HPDE6-E6E7 (cell line): ENCODE results near the gene NHSL1.
A peak's percentile ranks its signal among the peaks of the same experiment; 100 is the strongest.

Source experiments
- DNase-seq: peaks from one replicate; pipeline ENCODE4 v3.0.0; 2011; ENCODE audit warnings: missing footprints; ENCODE audit errors: extremely low spot score

NHSL1 gene

GRCh38 chr6:138499303-138500018 is at the start of gene NHSL1:
Gene NHSL1, minus strand, starts transcription at chr6:138499494. Its CDS starts 204 bp downstream, at chr6:138499290.
- DNase-seq: no peak

- peak; percentile 4 for DNase-seq
Measured at GRCh38 chr6:138546733-138547185, 47.5 kb upstream of the NHSL1 start.

DNA sequence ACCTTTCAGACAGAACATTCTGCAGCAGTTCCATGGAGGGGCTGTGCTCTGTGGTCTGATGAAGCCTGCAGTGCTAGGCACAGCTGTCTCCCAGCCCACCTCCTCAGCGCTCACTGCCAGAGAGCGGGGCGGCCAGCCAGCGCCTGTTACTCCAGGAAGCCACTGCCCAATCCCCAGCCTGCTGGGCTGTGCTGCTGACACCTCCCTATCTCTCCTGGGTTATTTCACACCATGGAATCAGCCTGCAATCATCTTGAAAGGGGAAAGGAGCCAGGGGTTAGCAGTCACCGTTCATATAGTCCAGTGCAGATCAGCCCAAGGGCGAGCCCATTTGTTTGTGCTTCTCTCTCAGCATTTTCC is 46.3 kb upstream of the NHSL1 start:
- no peak for DNase-seq

DNA sequence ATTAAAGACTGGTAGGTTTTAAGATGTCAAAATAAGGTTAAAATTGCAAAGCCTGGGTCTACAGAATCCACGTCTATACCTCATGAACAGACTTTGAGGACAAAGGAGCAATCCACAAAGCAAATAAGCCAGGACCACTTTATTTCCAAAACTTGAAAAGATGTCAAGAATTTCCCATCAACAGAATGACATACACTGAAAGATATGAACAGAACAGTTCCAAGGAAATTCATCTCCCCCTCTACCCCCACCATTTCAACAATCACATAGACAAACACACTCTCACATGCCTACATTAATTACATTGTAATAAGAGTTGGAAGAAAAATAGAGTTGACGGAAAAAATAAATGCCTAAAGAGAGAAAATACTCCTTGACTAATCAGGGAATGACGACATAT is 45.2 kb upstream of the NHSL1 start:
- DNase-seq: no peak

DNA sequence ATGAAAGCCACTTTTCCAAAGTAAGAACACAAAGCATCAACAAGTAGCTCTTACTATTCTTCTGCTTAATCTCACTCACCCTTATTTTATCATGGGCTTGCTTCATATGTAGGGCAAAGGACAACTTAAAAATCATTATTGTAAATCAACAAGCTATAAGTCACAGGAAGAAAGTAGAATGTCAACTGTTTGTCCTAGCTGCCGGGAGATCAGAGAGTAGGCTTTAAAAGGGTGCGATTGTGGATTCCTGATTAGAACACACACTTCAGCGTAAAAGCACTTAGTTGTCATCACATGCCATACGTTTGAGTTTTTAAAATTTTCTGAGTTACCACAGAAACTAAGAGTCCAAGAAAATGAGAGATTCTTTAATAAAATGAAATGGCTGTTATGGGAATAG is 44.4 kb upstream of the NHSL1 start:
- no peak for DNase-seq

DNA sequence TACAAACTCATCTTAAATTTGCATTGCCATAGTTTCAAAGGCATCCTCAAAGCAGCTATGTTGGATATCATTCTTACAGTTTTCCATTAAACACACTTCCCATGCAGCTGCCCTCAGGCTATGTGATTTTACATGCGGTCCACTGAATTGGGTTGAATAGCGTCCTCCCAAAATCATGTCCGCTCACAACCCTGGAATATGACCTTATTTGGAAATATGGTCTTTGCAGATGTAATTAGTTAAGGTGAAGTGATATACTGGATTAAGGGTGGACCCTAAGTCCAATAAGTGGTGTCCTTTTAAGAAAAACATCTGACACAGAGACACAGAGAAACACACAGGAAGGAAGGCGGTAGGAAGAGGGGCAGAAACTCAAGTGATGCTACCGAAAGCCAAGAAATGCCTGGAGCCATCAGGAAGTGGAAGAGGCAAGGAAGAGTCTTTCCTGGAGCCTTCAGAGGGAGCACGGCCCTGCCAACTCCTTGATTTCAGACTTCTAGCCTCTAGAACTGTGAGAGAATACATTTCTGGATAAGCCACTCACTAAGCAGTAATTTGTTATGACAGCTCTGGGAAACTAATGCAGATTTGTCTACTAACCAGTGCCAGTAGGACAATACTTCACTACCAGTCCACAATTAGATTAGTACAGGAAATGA is 42.7 kb upstream of the NHSL1 start:
- DNase-seq: no peak

DNA sequence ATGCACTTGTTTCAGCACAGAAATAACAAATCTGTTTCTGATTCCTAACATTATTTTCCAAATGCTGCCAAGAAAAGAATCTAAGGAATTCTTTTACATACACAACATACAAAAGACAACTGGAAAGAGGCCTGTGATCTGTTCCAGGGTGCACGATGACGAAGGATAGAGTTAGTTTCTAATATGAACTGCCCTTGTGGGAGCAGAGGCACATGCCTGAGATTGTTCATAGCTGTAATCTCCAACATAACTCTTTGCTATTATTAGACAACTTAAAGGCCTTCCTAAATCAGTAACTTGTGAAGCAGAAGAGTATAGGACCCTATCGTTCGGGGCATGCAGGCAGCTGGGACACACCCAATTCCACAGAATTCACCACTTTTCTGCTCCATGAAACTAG is 41.2 kb upstream of the NHSL1 start:
- DNase-seq: no peak

DNA sequence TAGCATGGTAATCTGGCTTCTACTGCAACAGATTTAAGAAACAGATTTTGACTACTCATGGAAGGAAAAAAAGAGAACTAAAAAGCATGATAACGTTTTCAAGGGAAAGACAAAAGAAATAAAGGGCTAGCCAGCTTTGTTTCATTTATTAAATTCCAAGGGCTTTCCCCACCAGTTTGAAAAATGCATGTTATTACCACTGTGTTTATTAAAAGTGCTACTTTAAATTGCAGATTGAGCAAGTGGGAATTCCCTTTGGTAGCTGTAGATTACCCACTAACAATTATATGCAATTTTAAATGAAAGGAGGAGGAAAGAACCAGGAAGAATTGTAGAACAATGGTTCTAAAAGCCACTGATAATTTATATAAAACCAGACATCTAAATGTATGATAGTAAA is 40.6 kb upstream of the NHSL1 start:
- no peak for DNase-seq

DNA sequence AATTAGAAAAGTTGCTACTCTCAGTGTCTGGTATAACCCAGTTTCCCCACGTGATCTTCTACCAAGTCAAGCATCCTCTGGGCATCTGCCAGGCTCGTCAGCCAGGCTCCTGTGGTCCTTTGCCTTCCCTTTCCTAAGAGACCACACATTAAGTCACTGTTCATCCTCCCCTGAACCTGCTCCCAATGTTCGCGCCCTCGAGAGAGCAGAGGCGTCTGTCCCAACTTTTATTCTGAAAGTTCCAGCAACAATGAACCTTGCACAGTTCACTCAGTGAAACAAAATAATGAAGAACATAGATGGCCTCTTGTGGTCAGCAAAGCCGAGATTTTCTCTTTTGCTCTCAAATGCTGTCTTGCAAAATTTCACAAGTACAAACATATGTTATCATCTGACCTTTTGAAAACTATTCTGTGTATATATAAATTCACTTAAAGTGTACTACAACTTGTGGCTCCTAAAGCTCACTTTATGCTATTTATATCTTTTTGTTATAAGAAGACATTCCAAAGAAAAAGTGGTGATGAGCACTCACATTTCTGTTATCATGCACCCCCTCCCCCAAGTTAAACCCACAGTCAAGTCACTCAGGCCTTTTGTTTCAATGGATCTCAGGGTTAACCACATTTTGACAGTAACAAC is 39.2 kb upstream of the NHSL1 start:
- DNase-seq: no peak

DNA sequence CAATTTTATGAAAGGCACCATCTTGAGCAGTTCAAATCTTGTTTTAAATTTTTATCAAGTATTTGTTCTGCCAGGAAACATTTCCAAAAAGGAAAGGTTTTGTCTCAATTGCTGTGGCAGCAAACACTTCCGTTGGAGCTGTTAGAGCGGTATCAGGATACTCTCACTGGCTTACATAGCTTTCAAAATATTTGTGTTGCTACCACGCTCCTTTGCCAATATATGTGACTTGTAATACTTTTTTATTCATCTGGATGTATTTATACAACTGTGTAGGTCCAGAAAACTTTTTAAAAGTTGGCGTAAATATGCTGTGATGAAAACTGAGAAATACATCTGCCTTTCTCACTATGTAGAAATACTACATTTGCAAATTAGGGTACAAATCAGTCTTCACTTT is 37.8 kb upstream of the NHSL1 start:
- no peak for DNase-seq

DNA sequence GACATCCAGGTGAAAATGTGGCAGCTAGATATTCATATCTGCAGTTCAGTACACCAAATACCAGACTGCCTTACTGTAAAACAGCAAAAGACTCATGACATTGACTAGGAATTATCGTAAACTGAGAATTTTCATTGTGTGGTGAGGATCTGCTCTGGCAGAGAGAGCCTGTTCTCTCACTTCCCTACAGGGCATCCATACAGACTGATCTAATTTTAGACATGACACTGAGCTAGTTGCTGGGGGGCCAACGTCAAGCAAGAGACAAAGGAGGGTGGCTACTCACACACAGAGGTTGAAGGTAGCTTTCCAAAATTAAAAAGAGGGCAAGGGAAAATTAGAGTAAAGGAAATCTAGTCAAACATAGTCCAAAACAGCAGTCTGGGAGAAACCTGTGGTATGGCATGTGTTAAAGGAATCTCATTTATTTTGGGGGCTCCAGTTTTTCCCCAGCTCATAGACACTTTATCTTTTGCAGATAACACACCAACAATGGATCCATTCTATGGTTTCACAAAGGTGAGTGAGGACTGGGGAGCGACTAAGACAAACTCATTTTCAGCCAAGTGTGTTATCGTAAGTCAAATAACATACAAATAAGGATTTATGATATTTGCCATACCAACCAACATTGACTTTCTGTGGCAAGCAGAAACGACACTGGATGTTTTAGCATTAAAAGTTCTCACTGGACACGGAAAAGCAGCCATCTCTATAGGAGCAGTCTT is 36.6 kb upstream of the NHSL1 start:
- no peak for DNase-seq

GRCh38 chr6:138533667-138534066 is 34.4 kb upstream of the NHSL1 start:
- DNase-seq: no peak

DNA sequence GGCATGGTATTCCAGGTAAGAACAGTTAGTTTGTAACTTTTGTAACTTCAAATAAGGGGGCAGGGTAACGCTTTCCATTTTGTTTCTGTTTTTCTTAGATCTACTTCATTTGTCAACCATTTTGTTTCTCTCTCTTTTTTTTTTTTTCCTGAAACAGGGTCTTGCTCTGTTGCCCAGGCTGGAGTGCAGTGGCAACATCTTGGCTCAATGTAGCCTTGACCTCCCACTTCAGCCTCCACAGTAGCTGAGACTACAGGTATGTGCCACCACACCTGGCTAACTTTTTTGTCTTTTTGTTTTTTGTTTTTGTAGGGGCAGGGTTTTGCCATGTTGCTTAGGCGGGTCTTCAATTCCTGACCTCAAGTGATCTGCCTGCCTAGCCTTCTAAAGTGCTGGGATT is 32.1 kb upstream of the NHSL1 start:
- no peak for DNase-seq

- DNase-seq: no peak
Measured at GRCh38 chr6:138529478-138529877, 30.2 kb upstream of the NHSL1 start.

DNA sequence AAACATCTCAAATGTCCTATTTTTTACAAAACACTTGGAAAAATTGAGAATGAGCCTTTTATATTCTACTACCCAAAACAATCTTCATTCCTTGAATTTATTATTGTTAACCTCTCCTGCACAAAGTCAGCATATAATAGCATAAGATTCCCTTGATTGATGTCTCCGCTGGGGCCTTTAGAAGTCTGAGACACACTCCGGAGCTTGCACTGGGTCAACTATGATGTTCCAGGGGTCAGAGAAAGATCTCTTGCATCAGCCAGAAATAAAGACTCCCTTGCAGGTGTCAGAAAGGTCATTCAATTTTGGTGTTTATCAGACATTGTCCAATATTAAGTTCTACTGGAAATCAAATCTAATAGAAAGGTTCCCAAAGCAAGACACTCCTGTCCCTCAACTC is 29.7 kb upstream of the NHSL1 start:
- no peak for DNase-seq

DNA sequence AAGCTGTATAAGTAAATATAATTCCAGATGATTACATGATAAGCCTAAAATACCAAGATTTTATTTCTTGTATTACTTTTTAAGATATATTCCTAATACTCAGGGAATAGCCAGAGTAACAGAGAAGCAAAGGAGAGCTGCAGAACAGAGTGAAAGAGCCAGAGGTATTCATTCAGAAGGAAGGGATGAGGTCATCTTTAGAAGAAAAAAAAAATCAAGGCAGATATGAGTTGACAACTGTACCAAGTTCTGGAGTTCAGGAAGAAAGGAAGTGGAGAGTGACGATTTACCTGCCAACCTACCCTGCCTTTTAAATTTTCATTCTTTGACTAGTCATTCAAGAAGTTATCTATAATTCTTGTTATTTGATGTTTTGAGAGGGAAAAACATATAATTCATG is 28.8 kb upstream of the NHSL1 start:
- no peak for DNase-seq

GRCh38 chr6:138527411-138528088 is 28.3 kb upstream of the NHSL1 start:
- DNase-seq: no peak

GRCh38 chr6:138526822-138527235 is 27.5 kb upstream of the NHSL1 start:
- no peak for DNase-seq

- no peak for DNase-seq
Measured at GRCh38 chr6:138525355-138525754, 26.1 kb upstream of the NHSL1 start.

DNA sequence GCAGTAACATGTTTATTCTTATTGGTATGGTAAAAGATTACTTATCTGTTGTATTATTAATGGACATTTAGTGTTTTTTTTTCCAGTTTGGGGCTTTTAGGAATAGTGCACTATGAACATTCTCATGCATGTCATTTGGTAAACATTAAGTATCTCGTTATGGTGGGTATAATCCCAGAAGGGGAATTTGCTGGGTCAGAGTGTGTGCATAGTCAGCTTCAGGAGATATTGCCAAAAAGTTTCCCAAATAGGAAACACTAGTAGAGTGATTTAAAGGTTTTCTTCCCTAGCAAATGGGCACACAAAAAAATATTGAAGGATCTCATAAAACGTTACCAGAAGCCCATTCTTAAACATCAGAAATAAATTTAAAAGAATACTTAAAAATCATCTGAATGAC is 25.2 kb upstream of the NHSL1 start:
- DNase-seq: no peak

DNA sequence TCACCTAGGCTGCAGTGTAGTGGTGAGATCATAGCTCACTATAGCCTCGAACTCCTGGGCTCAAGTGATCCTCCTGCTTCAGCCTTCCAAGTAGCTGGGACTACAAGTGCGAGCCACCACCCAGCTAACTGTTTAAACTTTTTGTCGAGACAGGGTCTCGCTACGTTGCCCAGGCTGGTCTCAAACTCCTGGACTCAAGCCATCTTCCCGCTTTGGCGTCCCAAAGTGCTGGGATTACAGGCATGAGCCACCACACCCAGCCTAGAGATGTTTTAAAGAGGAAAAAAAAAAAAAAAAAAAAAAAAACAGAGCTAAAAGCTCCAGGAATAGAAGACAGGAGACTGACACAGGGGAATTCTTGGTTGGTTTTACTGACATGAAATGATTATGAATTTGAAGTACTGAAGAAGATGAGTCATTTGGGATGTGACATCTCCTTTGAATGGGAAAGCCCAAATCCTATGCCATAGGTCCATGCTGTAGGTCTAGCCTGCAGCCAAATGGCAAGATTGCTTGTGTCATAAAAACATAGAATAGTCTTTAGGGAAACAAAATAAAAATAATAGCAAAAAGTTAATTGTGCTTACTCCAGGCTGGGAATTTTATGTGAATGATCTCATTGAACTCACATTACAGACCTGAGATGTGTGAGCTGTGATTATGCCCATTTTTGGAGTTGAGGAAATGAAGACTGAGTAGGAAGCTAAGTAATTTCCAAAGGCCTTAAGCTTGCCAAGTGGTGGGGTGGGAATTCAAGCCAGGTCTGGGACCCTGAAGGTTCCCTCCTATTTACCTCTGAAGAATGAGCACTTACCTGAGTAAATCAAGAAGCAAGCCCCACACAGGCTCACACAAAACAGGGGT is 24.3 kb upstream of the NHSL1 start:
- DNase-seq: no peak
